OCI-LY7 (cell line): ENCODE data around the gene DCLK1. TPM values are rescaled to one million over a fixed set of nuclear protein-coding genes. Genes with fewer than 3 reads are reported as not detected.

Experiments
- BruUV-seq: library from RNA; stranded (reverse); fragments of 400-500 nt; replicated peaks from 2 replicates; lab custom pipeline; 2021; lab: Mats Ljungman, UMichigan
- CTCF ChIA-PET: fragments of 300-600 bp; sonication (Branson Sonifier 250); formaldehyde crosslinking; loops from one replicate; lab custom pipeline; 2022; ENCODE audit warnings: antibody characterized with exemption; ENCODE audit not compliant: unreplicated experiment; lab: Charles Lee
- POLR2A ChIA-PET: fragments of 300-600 bp; sonication (Branson Sonifier 250); formaldehyde crosslinking; loops from one replicate; lab custom pipeline; 2022; ENCODE audit warnings: antibody characterized with exemption; lab: Charles Lee
- DNase-seq: peaks from one replicate; pipeline ENCODE4 v3.0.0-alpha.2; 2015; ENCODE audit warnings: low spot score
- H2AFZ ChIP-seq: fragments of 200-600 bp; sonication (generic), shearing (Covaris generic); 2 replicates; pipeline ENCODE4 v1.6.1; 2014; ENCODE audit warnings: mild to moderate bottlenecking, antibody characterized with exemption, low read length, moderate library complexity
- H3K27ac ChIP-seq: fragments of 200-600 bp; sonication (generic); 2 replicates; pipeline ENCODE4 v1.5.1; 2014; ENCODE audit warnings: mixed run types, low read depth, mild to moderate bottlenecking, moderate library complexity, low read length, inconsistent platforms; ENCODE audit not compliant: poor library complexity, severe bottlenecking
- H3K36me3 ChIP-seq: fragments of 200-600 bp; sonication (generic); 2 replicates; pipeline ENCODE4 v1.6.1; 2014; ENCODE audit warnings: mild to moderate bottlenecking, antibody characterized with exemption, low read length, moderate library complexity, mixed read lengths; ENCODE audit not compliant: insufficient read depth
- H3K4me1 ChIP-seq: fragments of 200-600 bp; sonication (generic); 2 replicates; pipeline ENCODE4 v1.5.1; 2014; ENCODE audit warnings: mild to moderate bottlenecking, low read length; ENCODE audit not compliant: insufficient read depth, poor library complexity, severe bottlenecking
- H3K4me2 ChIP-seq: fragments of 200-600 bp; sonication (generic); 2 replicates; pipeline ENCODE4 v1.6.1; 2014; ENCODE audit warnings: mild to moderate bottlenecking, low read length
- H3K4me3 ChIP-seq: fragments of 200-600 bp; sonication (generic); 2 replicates; pipeline ENCODE4 v1.5.1; 2014; ENCODE audit warnings: mild to moderate bottlenecking, low read depth, low read length; ENCODE audit not compliant: poor library complexity, severe bottlenecking
- H3K79me2 ChIP-seq: fragments of 200-600 bp; sonication (generic); 2 replicates; pipeline ENCODE4 v1.6.1; 2016; ENCODE audit warnings: low read depth, mild to moderate bottlenecking, low read length, moderate library complexity, mixed read lengths; ENCODE audit not compliant: insufficient read depth
- H3K9me2 ChIP-seq: fragments of 200-600 bp; sonication (generic); 2 replicates; pipeline ENCODE4 v1.6.1; 2016; ENCODE audit warnings: mild to moderate bottlenecking, low read length, mixed read lengths; ENCODE audit not compliant: insufficient read depth
- H3K9me3 ChIP-seq: fragments of 200-600 bp; sonication (generic); 2 replicates; pipeline ENCODE4 v1.6.1; 2014; ENCODE audit warnings: mild to moderate bottlenecking, mixed run types, low read length, mixed read lengths
- H4K20me1 ChIP-seq: fragments of 200-600 bp; sonication (generic); 2 replicates; pipeline ENCODE4 v1.6.1; 2014; ENCODE audit warnings: mild to moderate bottlenecking, antibody characterized with exemption, low read length, moderate library complexity, mixed read lengths; ENCODE audit not compliant: insufficient read depth
- CTCF ChIP-seq: fragments of 200-600 bp; sonication (generic); conservative IDR thresholded peaks from 2 replicates; pipeline ENCODE4 v1.5.1; 2014; ENCODE audit warnings: mild to moderate bottlenecking, antibody characterized with exemption, low read length, moderate library complexity, mixed read lengths
- EZH2phosphoT487 ChIP-seq: fragments of 200-600 bp; sonication (generic); IDR thresholded peaks from 2 replicates; pipeline ENCODE4 v1.6.1; 2018; ENCODE audit warnings: low read depth, borderline replicate concordance, mild to moderate bottlenecking, mixed run types, antibody characterized with exemption, low read length, moderate library complexity, mixed read lengths
- intact Hi-C: fragments of 100-400 bp; cut with micrococcal nuclease; formaldehyde crosslinking; loops from one replicate; pipeline ENCODE4 v1.10.0; 2022; ENCODE audit not compliant: unreplicated experiment
- total RNA-seq, 2 experiments: library from RNA; depleted of rRNA in 1 of 2; stranded (reverse); fragments of >200 nt in 1 of 2; shearing (Covaris generic) in 1 of 2; gene quantifications; 2 replicates each; pipeline ENCODE4 v1.2.3, GENCODE V29; 2014 to 2022

DCLK1 gene
- total RNA-seq, 2 experiments from 2014 or later = not detected

DNA sequence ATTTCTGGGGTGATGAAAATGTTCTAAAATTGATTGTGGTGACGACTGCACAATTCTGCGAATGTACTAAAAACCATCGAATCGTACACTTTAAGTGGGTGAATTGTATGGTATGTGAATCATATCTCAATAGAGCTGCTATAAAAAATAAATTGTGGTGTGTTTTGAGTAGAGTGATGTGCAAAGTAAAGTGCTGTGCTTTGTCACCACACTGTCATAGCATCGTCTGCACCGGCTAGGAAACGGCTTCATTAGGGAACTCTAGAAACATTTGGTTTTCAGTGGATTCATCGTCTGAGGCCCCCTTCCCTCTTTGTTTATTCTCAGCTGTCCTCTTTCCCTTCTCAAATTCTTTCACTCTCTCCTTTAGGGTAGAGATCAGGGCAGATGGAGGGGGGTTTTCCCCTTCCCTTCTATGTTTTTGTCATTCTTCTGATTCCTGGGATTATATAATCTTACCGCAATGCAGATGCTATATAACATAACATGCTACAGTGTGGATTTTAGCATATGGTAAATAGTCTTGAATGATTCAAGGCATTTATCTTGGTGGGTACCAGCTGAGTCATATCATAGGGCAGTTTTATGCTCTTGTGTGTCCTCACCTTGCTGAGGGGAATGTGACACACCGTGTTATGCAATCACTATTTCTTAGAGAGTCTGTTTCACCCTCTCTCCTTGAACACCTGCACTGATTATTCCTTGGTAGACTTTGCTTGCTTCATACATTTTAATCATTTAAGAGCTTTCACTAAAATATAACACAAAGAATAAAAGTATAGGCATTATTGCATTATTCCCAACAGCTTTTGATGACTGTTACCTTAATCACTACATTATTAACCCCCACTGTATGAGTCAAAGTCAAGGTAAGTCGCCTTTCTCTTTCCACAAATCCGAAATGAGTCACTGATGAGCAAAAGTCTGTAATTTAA is 239.4 kb downstream of the DCLK1 start:
- H3K4me1 ChIP-seq = no peaks in the 10 kb centered on the region
- H3K9me3 ChIP-seq = no peaks in the 10 kb centered on the region
- H3K27ac ChIP-seq = no peak overlapping the region
- no peaks in the 10 kb centered on the region for H3K79me2 ChIP-seq
- no peaks in the 10 kb centered on the region for H3K9me2 ChIP-seq
- no TSS peak for BruUV-seq
- DNase-seq = no peak
- ChIA-PET CTCF (no interaction called here), POLR2A (no interaction called here)
- no peak for TF ChIP-seq CTCF
- TF ChIP-seq EZH2phosphoT487 = no peak
- intact Hi-C loops = no loop called here
- no peak overlapping the region for H2AFZ ChIP-seq
- H4K20me1 ChIP-seq = no peaks in the 10 kb centered on the region
- H3K36me3 ChIP-seq = no peaks in the 10 kb centered on the region
- H3K4me3 ChIP-seq = no peak overlapping the region
- no peak overlapping the region for H3K4me2 ChIP-seq

- Histone ChIP-seq H3K4me1 (no peaks in the 10 kb centered on the region), H3K79me2 (no peaks in the 10 kb centered on the region), H3K36me3 (no peaks in the 10 kb centered on the region), H3K9me2 (no peaks in the 10 kb centered on the region), H3K4me3 (no peak overlapping the region), H3K4me2 (no peak overlapping the region), H2AFZ (no peak overlapping the region), H4K20me1 (no peaks in the 10 kb centered on the region), H3K9me3 (no peaks in the 10 kb centered on the region), H3K27ac (no peak overlapping the region)
- TF ChIP-seq EZH2phosphoT487 (no peak), CTCF (no peak)
- intact Hi-C loops = no loop called here
- ChIA-PET CTCF (no interaction called here), POLR2A (no interaction called here)
- no peak for DNase-seq
- no TSS peak for BruUV-seq
These were observed 241.6 kb downstream of the DCLK1 start for GRCh38 chr13:35889560-35889959.

GRCh38 chr13:35888981-35889380 is 242.2 kb downstream of the DCLK1 start:
- no TSS peak for BruUV-seq
- no peak overlapping the region for H3K4me3 ChIP-seq
- H3K9me2 ChIP-seq = no peaks in the 10 kb centered on the region
- no peak for DNase-seq
- H3K9me3 ChIP-seq = no peaks in the 10 kb centered on the region
- H3K27ac ChIP-seq = no peak overlapping the region
- TF ChIP-seq EZH2phosphoT487 = no peak
- TF ChIP-seq CTCF = no peak
- no peaks in the 10 kb centered on the region for H4K20me1 ChIP-seq
- POLR2A ChIA-PET = no interaction called here
- no peaks in the 10 kb centered on the region for H3K36me3 ChIP-seq
- intact Hi-C loops = no loop called here
- no peak overlapping the region for H2AFZ ChIP-seq
- CTCF ChIA-PET = no interaction called here
- H3K4me2 ChIP-seq = no peak overlapping the region
- H3K79me2 ChIP-seq = no peaks in the 10 kb centered on the region
- H3K4me1 ChIP-seq = no peaks in the 10 kb centered on the region
